SU-DHL-6 (cell line): ENCODE results near the gene DCTPP1.

Source experiments
- H2AFZ ChIP-seq: fragments of 200-600 bp; sonication (generic); 2 replicates; pipeline ENCODE4 v1.6.1; 2014; ENCODE audit warnings: low read depth, mild to moderate bottlenecking, moderate library complexity, mixed read lengths, antibody characterized with exemption, low read length; ENCODE audit not compliant: severe bottlenecking
- H3F3A ChIP-seq: fragments of 200-600 bp; shearing (Covaris generic); 2 replicates; pipeline ENCODE4 v1.6.0; 2016; ENCODE audit warnings: antibody characterized with exemption, mild to moderate bottlenecking; ENCODE audit not compliant: insufficient read depth
- H3K27ac ChIP-seq: fragments of 200-600 bp; sonication (generic); 2 replicates; pipeline ENCODE4 v1.5.1; 2016; ENCODE audit warnings: low read depth, mild to moderate bottlenecking, low read length, moderate library complexity, mixed read lengths
- H3K27me3 ChIP-seq: fragments of 200-600 bp; sonication (generic), shearing (Covaris generic); 2 replicates; pipeline ENCODE4 v1.6.0; 2014; ENCODE audit warnings: mild to moderate bottlenecking, low read length
- H3K36me3 ChIP-seq: fragments of 200-600 bp; sonication (generic); 2 replicates; pipeline ENCODE4 v1.6.1; 2014; ENCODE audit warnings: mild to moderate bottlenecking, low read length, mixed read lengths
- H3K4me2 ChIP-seq: fragments of 300-600, 200-600 bp; shearing (Covaris generic), sonication (generic); 2 replicates; pipeline ENCODE4 v1.6.0; 2014; ENCODE audit warnings: low read length, low read depth, mild to moderate bottlenecking; ENCODE audit not compliant: poor library complexity, severe bottlenecking
- H3K4me3 ChIP-seq: fragments of 200-600 bp; sonication (generic); 2 replicates; pipeline ENCODE4 v1.5.1; 2014; ENCODE audit warnings: antibody characterized with exemption, low read length, mild to moderate bottlenecking, mixed read lengths; ENCODE audit not compliant: insufficient read depth, poor library complexity, severe bottlenecking
- H3K79me2 ChIP-seq: fragments of 200-600 bp; sonication (generic); 2 replicates; pipeline ENCODE4 v1.6.1; 2014; ENCODE audit warnings: mild to moderate bottlenecking, low read length, moderate library complexity; ENCODE audit not compliant: insufficient read depth
- H3K9ac ChIP-seq: fragments of 200-600 bp; sonication (generic); 2 replicates; pipeline ENCODE4 v1.7.0; 2014; ENCODE audit warnings: mild to moderate bottlenecking, low read length
- H3K9me2 ChIP-seq: fragments of 200-600 bp; sonication (generic); replicated peaks from 2 replicates; pipeline ENCODE4 v1.6.1; 2014; ENCODE audit warnings: low read length; ENCODE audit not compliant: insufficient read depth
- H3K9me3 ChIP-seq: fragments of 200-600 bp; sonication (generic); 2 replicates; pipeline ENCODE4 v1.6.1; 2014; ENCODE audit warnings: low read length, mixed read lengths; ENCODE audit not compliant: insufficient read depth
- H4K20me1 ChIP-seq: fragments of 200-600 bp; sonication (generic); 2 replicates; pipeline ENCODE4 v1.6.1; 2014; ENCODE audit warnings: low read depth, mild to moderate bottlenecking, antibody characterized with exemption, low read length, moderate library complexity, mixed read lengths
- CTCF ChIP-seq: fragments of 200-600 bp; sonication (generic); IDR thresholded peaks from one replicate; pipeline ENCODE4 v1.5.1; 2017; ENCODE audit warnings: antibody characterized with exemption, mild to moderate bottlenecking, low read length, moderate library complexity; ENCODE audit not compliant: insufficient read depth, poor library complexity, severe bottlenecking
- EZH2phosphoT487 ChIP-seq: fragments of 200-600 bp; sonication (generic), shearing (Covaris generic); conservative IDR thresholded peaks from 2 replicates; pipeline ENCODE4 v1.6.1; 2018; ENCODE audit warnings: mild to moderate bottlenecking, antibody characterized with exemption, low read length, moderate library complexity, mixed read lengths

The DCTPP1 gene

GRCh38 chr16:30377812-30378235 is 52.0 kb downstream of the DCTPP1 start:
- Histone ChIP-seq H4K20me1 (no peaks in the 10 kb centered on the region), H3K4me2 (peak overlapping the region; percentile 95), H3K36me3 (no peaks in the 10 kb centered on the region), H2AFZ (peak overlapping the region; percentile 50), H3K27ac (peak overlapping the region; percentile 91), H3K4me3 (peak overlapping the region; percentile 60), H3K9me3 (no peaks in the 10 kb centered on the region), H3K27me3 (no peaks in the 10 kb centered on the region), H3K9me2 (no peaks in the 10 kb centered on the region), H3F3A (peaks cover 22% of the 10 kb centered on the region), H3K9ac (peak overlapping the region; percentile 73), H3K79me2 (peaks cover 13% of the 10 kb centered on the region)
- TF ChIP-seq CTCF (no peak), EZH2phosphoT487 (no peak)

- no peaks in the 10 kb centered on the region for H3K27me3 ChIP-seq
- TF ChIP-seq CTCF (no peak), EZH2phosphoT487 (no peak)
- peak overlapping the region; percentile 95 for H3K4me2 ChIP-seq
- no peaks in the 10 kb centered on the region for H3K9me3 ChIP-seq
- peak overlapping the region; percentile 60 for H3K4me3 ChIP-seq
- H3K36me3 ChIP-seq, result no peaks in the 10 kb centered on the region
- H3K9me2 ChIP-seq, result no peaks in the 10 kb centered on the region
- peak overlapping the region; percentile 73 for H3K9ac ChIP-seq
- H3K27ac ChIP-seq, result peak overlapping the region; percentile 91
- H3F3A ChIP-seq, result peaks cover 26% of the 10 kb centered on the region
- H2AFZ ChIP-seq, result peak overlapping the region; percentile 50
- no peaks in the 10 kb centered on the region for H4K20me1 ChIP-seq
- peaks cover 13% of the 10 kb centered on the region for H3K79me2 ChIP-seq
Observed at GRCh38 chr16:30377050-30377811, 52.6 kb downstream of the DCTPP1 start.

- Histone ChIP-seq H3K4me3 (no peak overlapping the region), H3K9me2 (no peaks in the 10 kb centered on the region), H2AFZ (no peak overlapping the region), H3F3A (peaks cover 34% of the 10 kb centered on the region), H3K9ac (no peak overlapping the region), H3K27me3 (no peaks in the 10 kb centered on the region), H3K27ac (no peak overlapping the region), H4K20me1 (no peaks in the 10 kb centered on the region), H3K4me2 (no peak overlapping the region), H3K36me3 (no peaks in the 10 kb centered on the region), H3K79me2 (peaks cover 5% of the 10 kb centered on the region), H3K9me3 (no peaks in the 10 kb centered on the region)
- TF ChIP-seq CTCF (no peak), EZH2phosphoT487 (no peak)
Observed at GRCh38 chr16:30376461-30376902, 53.3 kb downstream of the DCTPP1 start.
